Muscle of leg (tissue), 11 donors: ENCODE results near the gene CCDC61. TPM values are rescaled to one million over a fixed set of nuclear protein-coding genes. Genes with fewer than 3 reads are reported as not detected.

Experiments
- DNase-seq: peaks from one replicate; pipeline ENCODE4 v3.0.0; 2013
- H3K27ac ChIP-seq: one replicate; pipeline ENCODE4 v1.5.1; 2013; ENCODE audit warnings: mild to moderate bottlenecking, low read length, control low read depth
- H3K27me3 ChIP-seq: one replicate; pipeline ENCODE4 v1.6.1; 2013; ENCODE audit warnings: low read length; ENCODE audit not compliant: control insufficient read depth, insufficient read depth
- H3K36me3 ChIP-seq: one replicate; pipeline ENCODE4 v1.6.1; 2013; ENCODE audit warnings: low read length; ENCODE audit not compliant: control insufficient read depth, insufficient read depth
- H3K4me1 ChIP-seq: one replicate; pipeline ENCODE4 v1.6.1; 2013; ENCODE audit warnings: low read length; ENCODE audit not compliant: control insufficient read depth, insufficient read depth
- H3K4me3 ChIP-seq: one replicate; pipeline ENCODE4 v1.5.1; 2013; ENCODE audit warnings: low read length, control low read depth
- H3K9me3 ChIP-seq: replicated peaks from 2 replicates; pipeline ENCODE4 v1.6.1; 2013; ENCODE audit warnings: low read depth, low read length; ENCODE audit not compliant: control insufficient read depth
- WGBS: methylation state at CpG from one replicate; pipeline ENCODE4 v1.1.5; 2013; ENCODE audit warnings: missing lambda C conversion rate; ENCODE audit not compliant: insufficient coverage; 5-methylcytosine and 5-hydroxymethylcytosine counted together
- polyA plus RNA-seq, 8 donors: library from polyadenylated mRNA; unstranded; fragments of 120-200 nt; gene quantifications; one replicate each; pipeline versions ENCODE4 v1.2.1 to v1.2.3, GENCODE V29; 2013; ENCODE audit warnings: inconsistent platforms in 1 of 8, low replicate concordance in 1 of 8; ENCODE audit not compliant: insufficient read length in 8 of 8, insufficient read depth in 1 of 8
- total RNA-seq: library from RNA; stranded (reverse); fragments of 120-200 nt; gene quantifications from one replicate; pipeline ENCODE4 v1.2.4, GENCODE V29; 2013

The CCDC61 gene
- total and polyA plus RNA-seq, 9 donors: 6.1 to 9.0 (median 6.8) TPM

- peak overlapping the region; percentile 70 for H3K27ac ChIP-seq
- peaks cover 3% of the 10 kb centered on the region for H3K36me3 ChIP-seq
- peaks cover 26% of the 10 kb centered on the region for H3K4me1 ChIP-seq
- H3K9me3 ChIP-seq: no peaks in the 10 kb centered on the region
- peak overlapping the region; percentile 87 for H3K4me3 ChIP-seq
- no peak for DNase-seq
- H3K27me3 ChIP-seq: peaks cover 20% of the 10 kb centered on the region
- WGBS: 5% methylated on average over 12 of the region's 13 CpGs
Measured at GRCh38 chr19:45995715-45996385, 583 bp downstream of the CCDC61 start.

- H3K4me1 ChIP-seq: peaks cover 26% of the 10 kb centered on the region
- WGBS: 85% methylated on average over 8 of the region's 8 CpGs
- H3K27ac ChIP-seq: no peak overlapping the region
- peaks cover 18% of the 10 kb centered on the region for H3K27me3 ChIP-seq
- H3K4me3 ChIP-seq: no peak overlapping the region
- H3K9me3 ChIP-seq: no peaks in the 10 kb centered on the region
- no peak for DNase-seq
- peaks cover 3% of the 10 kb centered on the region for H3K36me3 ChIP-seq
Measured at GRCh38 chr19:45996933-45997332, 1.7 kb downstream of the CCDC61 start.

- DNase-seq: no peak
- Histone ChIP-seq H3K4me3 (no peak overlapping the region), H3K27me3 (peaks cover 18% of the 10 kb centered on the region), H3K9me3 (no peaks in the 10 kb centered on the region), H3K36me3 (peaks cover 3% of the 10 kb centered on the region), H3K27ac (no peak overlapping the region), H3K4me1 (peaks cover 26% of the 10 kb centered on the region)
- WGBS: 70% methylated on average over 2 of the region's 4 CpGs
Measured at GRCh38 chr19:45998834-45999233, 3.6 kb downstream of the CCDC61 start.

GRCh38 chr19:45999653-46000121, 4.4 kb downstream of the CCDC61 start:
- Histone ChIP-seq H3K4me1 (peaks cover 25% of the 10 kb centered on the region), H3K36me3 (peaks cover 3% of the 10 kb centered on the region), H3K9me3 (no peaks in the 10 kb centered on the region), H3K27ac (no peak overlapping the region), H3K27me3 (peaks cover 18% of the 10 kb centered on the region), H3K4me3 (no peak overlapping the region)
- 6% methylated on average over 14 of the region's 14 CpGs for WGBS
- no peak for DNase-seq

GRCh38 chr19:46000491-46001246, 5.4 kb downstream of the CCDC61 start:
- Histone ChIP-seq H3K27ac (no peak overlapping the region), H3K4me1 (peaks cover 22% of the 10 kb centered on the region), H3K9me3 (no peaks in the 10 kb centered on the region), H3K27me3 (peaks cover 18% of the 10 kb centered on the region), H3K4me3 (no peak overlapping the region), H3K36me3 (peaks cover 3% of the 10 kb centered on the region)
- WGBS: under 1% methylated on average over 26 of the region's 34 CpGs
- no peak for DNase-seq

- 97% methylated on average over 8 of the region's 15 CpGs for WGBS
- Histone ChIP-seq H3K4me1 (peaks cover 16% of the 10 kb centered on the region), H3K9me3 (no peaks in the 10 kb centered on the region), H3K27me3 (peaks cover 18% of the 10 kb centered on the region), H3K36me3 (peaks cover 5% of the 10 kb centered on the region), H3K27ac (no peak overlapping the region), H3K4me3 (no peak overlapping the region)
- DNase-seq: no peak
Measured at GRCh38 chr19:46002678-46003275, 7.5 kb downstream of the CCDC61 start.

- Histone ChIP-seq H3K27me3 (no peaks in the 10 kb centered on the region), H3K9me3 (no peaks in the 10 kb centered on the region), H3K27ac (no peak overlapping the region), H3K4me3 (no peak overlapping the region), H3K4me1 (peaks cover 3% of the 10 kb centered on the region), H3K36me3 (peaks cover 8% of the 10 kb centered on the region)
- WGBS: 88% methylated on average over 3 of the region's 13 CpGs
- no peak for DNase-seq
Measured at GRCh38 chr19:46006411-46006810, 11.1 kb downstream of the CCDC61 start.

GRCh38 chr19:46009530-46010510, 14.6 kb downstream of the CCDC61 start:
- peak; percentile 70 for DNase-seq
- 78% methylated on average over 13 of the region's 28 CpGs for whole genome bisulfite sequencing

GRCh38 chr19:46014534-46014933, 19.3 kb downstream of the CCDC61 start:
- Histone ChIP-seq H3K27ac (no peak overlapping the region), H3K9me3 (no peaks in the 10 kb centered on the region), H3K4me3 (no peak overlapping the region), H3K4me1 (peaks cover 19% of the 10 kb centered on the region), H3K36me3 (peaks cover 9% of the 10 kb centered on the region), H3K27me3 (peaks cover 32% of the 10 kb centered on the region)
- DNase-seq: no peak
- 70% methylated on average over 2 of the region's 8 CpGs for WGBS

More at GRCh38 chr19:46009530-46010510, 14.6 kb downstream of the CCDC61 start:
- H3K9me3 ChIP-seq: no peaks in the 10 kb centered on the region
- peaks cover 17% of the 10 kb centered on the region for H3K27me3 ChIP-seq
- H3K4me3 ChIP-seq: no peak overlapping the region
- H3K4me1 ChIP-seq: peaks cover 7% of the 10 kb centered on the region
- peaks cover 8% of the 10 kb centered on the region for H3K36me3 ChIP-seq
- H3K27ac ChIP-seq: no peak overlapping the region
